A673 (cell line): Measurements from ENCODE around the gene ATG4B. TPM values are rescaled to one million over a fixed set of nuclear protein-coding genes. Genes with fewer than 3 reads are reported as not detected.

Experiments used
- BruUV-seq: library from RNA; stranded (reverse); fragments of 400-500 nt; replicated peaks from 2 replicates; lab custom pipeline; 2021; lab: Mats Ljungman, UMichigan
- CTCF ChIA-PET: fragments of 300-600 bp; sonication (Branson Sonifier 250); formaldehyde crosslinking; loops from one replicate; lab custom pipeline; 2022; ENCODE audit warnings: antibody characterized with exemption; lab: Charles Lee
- POLR2A ChIA-PET: fragments of 300-600 bp; sonication (Branson Sonifier 250); formaldehyde crosslinking; loops from one replicate; lab custom pipeline; 2022; ENCODE audit warnings: antibody characterized with exemption; ENCODE audit not compliant: low non-redundant PET; lab: Charles Lee
- DNase-seq: peaks from one replicate; pipeline ENCODE4 v3.0.0-alpha.2; 2015; ENCODE audit warnings: low spot score
- H3K27ac ChIP-seq: fragments of 200-600 bp; sonication (generic); 2 replicates; pipeline ENCODE4 v1.5.1; 2016; ENCODE audit warnings: mixed run types, low read depth, mild to moderate bottlenecking, mixed read lengths, antibody characterized with exemption, low read length; ENCODE audit not compliant: poor library complexity, severe bottlenecking
- H3K27me3 ChIP-seq: fragments of 200-600 bp; sonication (generic); replicated peaks from 2 replicates; pipeline ENCODE4 v1.6.1; 2017; ENCODE audit warnings: mixed run types, low read depth, mild to moderate bottlenecking, mixed read lengths, antibody characterized with exemption, low read length; ENCODE audit not compliant: insufficient read depth, poor library complexity
- H3K36me3 ChIP-seq: fragments of 200-600 bp; sonication (generic); 2 replicates; pipeline ENCODE4 v1.6.1; 2016; ENCODE audit warnings: mixed run types, mild to moderate bottlenecking, mixed read lengths, antibody characterized with exemption, low read length; ENCODE audit not compliant: insufficient read depth, poor library complexity, severe bottlenecking
- H3K4me1 ChIP-seq: fragments of 200-600 bp; sonication (generic); 2 replicates; pipeline ENCODE4 v1.6.1; 2017; ENCODE audit warnings: mixed run types, mild to moderate bottlenecking, mixed read lengths, antibody characterized with exemption, low read length; ENCODE audit not compliant: insufficient read depth, poor library complexity, severe bottlenecking
- H3K4me3 ChIP-seq: fragments of 200-600 bp; sonication (generic); 2 replicates; pipeline ENCODE4 v1.5.1; 2016; ENCODE audit warnings: low read depth, mixed run types, mild to moderate bottlenecking, mixed read lengths, low read length; ENCODE audit not compliant: poor library complexity, severe bottlenecking
- H3K9me3 ChIP-seq: fragments of 200-600 bp; sonication (generic); 2 replicates; pipeline ENCODE4 v1.6.1; 2016; ENCODE audit warnings: mixed run types, low read depth, mild to moderate bottlenecking, mixed read lengths, antibody characterized with exemption, low read length; ENCODE audit not compliant: poor library complexity, severe bottlenecking
- EZH2 ChIP-seq: fragments of 200-600 bp; sonication (generic); IDR thresholded peaks from 2 replicates; pipeline ENCODE4 v1.6.1; 2017; ENCODE audit warnings: borderline replicate concordance, low read depth, mild to moderate bottlenecking, mixed read lengths, antibody characterized with exemption, low read length; ENCODE audit not compliant: poor library complexity, severe bottlenecking
- intact Hi-C: fragments of 100-400 bp; cut with micrococcal nuclease; formaldehyde crosslinking; loops from one replicate; pipeline ENCODE4 v1.10.0; 2022; ENCODE audit not compliant: unreplicated experiment
- total RNA-seq: library from RNA; stranded (reverse); gene quantifications from 2 replicates; pipeline ENCODE4 v1.2.3, GENCODE V29; 2021
- TF ChIP-seq, protein P1 (sequence below): fragments of 300-800, 200-600 bp; sonication (generic); conservative IDR thresholded peaks from 2 replicates; pipeline ENCODE4 v1.5.1; 2017; ENCODE audit warnings: low read depth, mild to moderate bottlenecking, antibody characterized with exemption, low read length, moderate library complexity, mixed read lengths

The ATG4B gene
- total RNA-seq, 1 experiment from 2014 or later, result 102 TPM

- intact Hi-C loops, result no loop called here
- POLR2A ChIA-PET, result interaction anchor here (0.6 kb wide), 1 partner anchor 74 kb away, joined by 5 read pairs; the partner anchor contains the start of gene DTYMK
- H3K27ac ChIP-seq, result peak overlapping the region; percentile 80
These were observed 25.1 kb upstream of the ATG4B start for GRCh38 chr2:241612156-241613016.

DNA sequence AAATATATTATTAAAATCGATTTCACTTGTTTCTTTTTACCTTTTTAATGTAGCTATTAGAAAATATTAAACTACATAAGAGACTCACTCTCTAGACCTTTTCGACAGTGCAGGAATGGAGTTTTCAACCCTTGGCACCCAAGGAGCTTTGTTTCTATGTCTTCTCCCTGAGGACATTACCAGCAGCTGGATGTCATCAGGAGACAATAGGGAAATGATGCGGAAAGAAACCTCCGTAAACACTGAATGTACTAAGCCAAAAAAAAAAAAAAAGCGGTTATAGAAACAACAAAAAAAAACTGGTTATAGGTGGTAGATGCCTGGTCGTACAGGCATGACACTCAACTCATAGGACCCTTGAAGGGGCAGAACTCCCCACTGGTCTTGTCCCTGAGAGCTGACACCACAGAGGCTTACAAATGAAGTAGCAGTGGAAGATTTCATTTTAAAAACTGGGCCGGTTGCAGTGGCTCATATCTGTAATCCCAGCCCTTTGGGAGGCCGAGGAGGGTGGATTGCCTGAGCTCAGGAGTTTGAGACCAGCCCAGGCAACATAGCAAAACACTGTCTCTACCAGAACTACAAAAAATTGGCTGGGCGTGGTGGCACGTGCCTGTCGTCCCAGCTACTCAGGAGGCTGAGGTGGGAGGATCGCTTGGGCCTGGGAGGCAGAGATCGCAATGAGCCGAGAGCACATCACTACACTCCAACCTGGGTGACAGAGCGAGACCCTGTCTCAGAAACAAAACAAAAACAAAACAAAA, 24.3 kb upstream of the ATG4B start:
- H3K4me3 ChIP-seq, result peak overlapping the region; percentile 18
- peak; percentile 78 for DNase-seq
- no peaks in the 10 kb centered on the region for H3K27me3 ChIP-seq
- H3K27ac ChIP-seq, result peak overlapping the region; percentile 80
- ChIA-PET POLR2A (interaction anchor here (0.6 kb wide), 1 partner anchor 74 kb away, joined by 5 read pairs; the partner anchor contains the start of gene DTYMK), CTCF (no interaction called here)
- intact Hi-C loops, result no loop called here
- no peak for TF ChIP-seq EZH2
- TF ChIP-seq, protein P1, sequence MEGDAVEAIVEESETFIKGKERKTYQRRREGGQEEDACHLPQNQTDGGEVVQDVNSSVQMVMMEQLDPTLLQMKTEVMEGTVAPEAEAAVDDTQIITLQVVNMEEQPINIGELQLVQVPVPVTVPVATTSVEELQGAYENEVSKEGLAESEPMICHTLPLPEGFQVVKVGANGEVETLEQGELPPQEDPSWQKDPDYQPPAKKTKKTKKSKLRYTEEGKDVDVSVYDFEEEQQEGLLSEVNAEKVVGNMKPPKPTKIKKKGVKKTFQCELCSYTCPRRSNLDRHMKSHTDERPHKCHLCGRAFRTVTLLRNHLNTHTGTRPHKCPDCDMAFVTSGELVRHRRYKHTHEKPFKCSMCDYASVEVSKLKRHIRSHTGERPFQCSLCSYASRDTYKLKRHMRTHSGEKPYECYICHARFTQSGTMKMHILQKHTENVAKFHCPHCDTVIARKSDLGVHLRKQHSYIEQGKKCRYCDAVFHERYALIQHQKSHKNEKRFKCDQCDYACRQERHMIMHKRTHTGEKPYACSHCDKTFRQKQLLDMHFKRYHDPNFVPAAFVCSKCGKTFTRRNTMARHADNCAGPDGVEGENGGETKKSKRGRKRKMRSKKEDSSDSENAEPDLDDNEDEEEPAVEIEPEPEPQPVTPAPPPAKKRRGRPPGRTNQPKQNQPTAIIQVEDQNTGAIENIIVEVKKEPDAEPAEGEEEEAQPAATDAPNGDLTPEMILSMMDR, result no peak
- no peaks in the 10 kb centered on the region for H3K9me3 ChIP-seq
- H3K4me1 ChIP-seq, result peaks cover 50% of the 10 kb centered on the region
- no TSS peak for BruUV-seq
- H3K36me3 ChIP-seq, result no peaks in the 10 kb centered on the region

More at GRCh38 chr2:241612156-241613016, 25.1 kb upstream of the ATG4B start:
- Histone ChIP-seq H3K36me3 (no peaks in the 10 kb centered on the region), H3K4me1 (peaks cover 41% of the 10 kb centered on the region), H3K27me3 (no peaks in the 10 kb centered on the region), H3K4me3 (no peak overlapping the region), H3K9me3 (no peaks in the 10 kb centered on the region)
- BruUV-seq, result no TSS peak
- no peak for DNase-seq
- CTCF ChIA-PET, result no interaction called here
- TF ChIP-seq, protein P1, result no peak
- no peak for TF ChIP-seq EZH2

DNA sequence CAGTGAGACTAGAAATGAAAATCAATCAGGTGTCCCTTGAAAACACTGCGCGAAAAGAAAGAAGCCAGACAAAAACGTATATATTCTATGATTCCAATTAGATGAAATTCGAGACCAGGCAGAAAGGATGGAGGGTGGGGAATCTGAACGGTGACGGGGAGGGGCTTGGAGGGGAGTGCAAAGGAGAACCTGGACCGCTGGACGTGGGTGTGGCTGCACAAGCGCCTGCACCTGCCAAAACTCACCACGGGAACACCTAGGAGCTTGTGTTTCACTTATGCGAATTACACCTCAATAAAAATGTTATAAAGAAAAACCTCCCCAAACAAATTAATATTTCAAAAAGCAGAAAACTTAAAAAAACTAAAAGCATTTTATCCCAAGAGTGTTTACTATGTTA, 22.5 kb upstream of the ATG4B start:
- POLR2A ChIA-PET, result no interaction called here
- no TSS peak for BruUV-seq

More for the DNA sequence above, 22.5 kb upstream of the ATG4B start:
- no peaks in the 10 kb centered on the region for H3K36me3 ChIP-seq
- intact Hi-C loops, result no loop called here
- TF ChIP-seq, protein P1, result no peak
- no peak for TF ChIP-seq EZH2
- no peaks in the 10 kb centered on the region for H3K9me3 ChIP-seq
- DNase-seq, result no peak
- CTCF ChIA-PET, result no interaction called here
- peaks cover 48% of the 10 kb centered on the region for H3K4me1 ChIP-seq
- H3K27me3 ChIP-seq, result no peaks in the 10 kb centered on the region
- H3K27ac ChIP-seq, result no peak overlapping the region
- H3K4me3 ChIP-seq, result no peak overlapping the region
